Endothelial cell of umbilical vein (primary cell): ENCODE results near the gene C9. TPM values are rescaled to one million over a fixed set of nuclear protein-coding genes. Genes with fewer than 3 reads are reported as not detected.

ENCODE experiments used
- BruUV-seq: library from RNA; stranded (reverse); fragments of 400-500 nt; replicated peaks from 2 replicates; lab custom pipeline; 2021; lab: Mats Ljungman, UMichigan
- CTCF ChIA-PET: fragments of 300-600, 350-600 bp; sonication (Branson Sonifier 250); formaldehyde crosslinking; loops from one replicate; lab custom pipeline; 2021; ENCODE audit warnings: antibody characterized with exemption, inconsistent platforms; lab: Charles Lee
- POLR2A ChIA-PET: fragments of 300-600, 350-600 bp; sonication (Branson Sonifier 250); formaldehyde crosslinking; loops from one replicate; lab custom pipeline; 2021; ENCODE audit warnings: antibody characterized with exemption, inconsistent platforms; lab: Charles Lee
- DNase-seq: peaks from one replicate; pipeline ENCODE4 v3.0.0-alpha.2; 2011; ENCODE audit warnings: low read depth, low spot score
- FAIRE-seq: peaks from 2 replicates; lab custom pipeline; 2011; peaks lifted over from hg19 to GRCh38; lab: Jason Lieb, UNC
- H2AFZ ChIP-seq: 2 replicates; pipeline ENCODE4 v1.6.0; 2012; ENCODE audit warnings: low read depth, low read length, control low read depth, inconsistent platforms
- H3K27ac ChIP-seq: 2 replicates; pipeline ENCODE4 v1.5.1; 2011; ENCODE audit warnings: low read depth, mild to moderate bottlenecking, control low read depth, low read length, moderate library complexity; ENCODE audit not compliant: insufficient read depth
- H3K27me3 ChIP-seq, 2 experiments: 2 replicates each; pipeline versions ENCODE4 v1.6.0 to v1.6.1; 2011; ENCODE audit warnings: low read length in 2 of 2, mixed read lengths in 1 of 2; ENCODE audit not compliant: control insufficient read depth in 2 of 2, insufficient read depth in 2 of 2
- H3K36me3 ChIP-seq, 2 experiments: 2 replicates in 1 of 2; 3 replicates in 1 of 2; pipeline ENCODE4 v1.5.1; 2011; ENCODE audit warnings: low read length in 2 of 2, mild to moderate bottlenecking in 1 of 2, moderate library complexity in 1 of 2; ENCODE audit not compliant: control insufficient read depth in 2 of 2, insufficient read depth in 2 of 2; ENCODE audit errors: extremely low read depth in 1 of 2
- H3K4me1 ChIP-seq: 3 replicates; pipeline ENCODE4 v1.5.1; 2011; ENCODE audit warnings: mild to moderate bottlenecking, low read length; ENCODE audit not compliant: control insufficient read depth, insufficient read depth; ENCODE audit errors: extremely low read depth
- H3K4me2 ChIP-seq: 2 replicates; pipeline ENCODE4 v1.6.1; 2011; ENCODE audit warnings: low read length, control low read depth, mixed read lengths; ENCODE audit not compliant: insufficient read depth
- H3K4me3 ChIP-seq, 3 experiments: fragments of 200-600 bp in 1 of 3; sonication (generic), shearing (Covaris generic) in 1 of 3; replicated peaks in 1 of 3; 2 replicates each; pipeline ENCODE4 v1.5.1; 2011 to 2016; ENCODE audit warnings: control low read depth in 3 of 3, low read length in 3 of 3, mild to moderate bottlenecking in 2 of 3, inconsistent platforms in 1 of 3, low read depth in 1 of 3, moderate library complexity in 1 of 3; ENCODE audit not compliant: insufficient read depth in 1 of 3
- H3K79me2 ChIP-seq: 2 replicates; pipeline ENCODE4 v1.6.0; 2012; ENCODE audit warnings: low read length, inconsistent platforms; ENCODE audit not compliant: control insufficient read depth, insufficient read depth
- H3K9ac ChIP-seq: replicated peaks from 2 replicates; pipeline ENCODE3; 2011; ENCODE audit warnings: low read length, control low read depth; ENCODE audit not compliant: insufficient read depth; ENCODE audit errors: extremely low read depth
- H3K9me1 ChIP-seq: replicated peaks from 3 replicates; pipeline ENCODE4 v1.6.0; 2011; ENCODE audit warnings: mild to moderate bottlenecking, low read length; ENCODE audit not compliant: control insufficient read depth, insufficient read depth; ENCODE audit errors: extremely low read depth
- H3K9me3 ChIP-seq: replicated peaks from 2 replicates; pipeline ENCODE4 v1.5.1; 2012; ENCODE audit warnings: low read length, inconsistent platforms; ENCODE audit not compliant: control insufficient read depth, insufficient read depth
- H4K20me1 ChIP-seq: replicated peaks from 2 replicates; pipeline ENCODE3; 2011; ENCODE audit warnings: mild to moderate bottlenecking, low read length; ENCODE audit not compliant: control insufficient read depth, insufficient read depth; ENCODE audit errors: extremely low read depth
- EZH2 ChIP-seq: IDR thresholded peaks from 2 replicates; pipeline ENCODE4 v1.6.1; 2012; ENCODE audit warnings: borderline replicate concordance, low read depth, mild to moderate bottlenecking, moderate library complexity, low read length, inconsistent platforms; ENCODE audit not compliant: severe bottlenecking
- FOS ChIP-seq: IDR thresholded peaks from 2 replicates; pipeline ENCODE4 v1.6.1; 2011; ENCODE audit warnings: mild to moderate bottlenecking, low read length, moderate library complexity, borderline replicate concordance; ENCODE audit not compliant: insufficient read depth
- GATA2 ChIP-seq: IDR thresholded peaks from 2 replicates; pipeline ENCODE4 v1.7.0; 2011; ENCODE audit warnings: low read depth, mild to moderate bottlenecking, moderate library complexity, mixed read lengths, low read length; ENCODE audit not compliant: insufficient read length, insufficient read depth
- JUN ChIP-seq: IDR thresholded peaks from 2 replicates; pipeline ENCODE4 v1.6.1; 2011; ENCODE audit warnings: borderline replicate concordance, low read depth; ENCODE audit not compliant: insufficient read length, insufficient read depth
- MAX ChIP-seq: IDR thresholded peaks from 2 replicates; pipeline ENCODE4 v1.6.1; 2011; ENCODE audit not compliant: insufficient read depth, insufficient read length
- MYC ChIP-seq: IDR thresholded peaks from one replicate; pipeline ENCODE4 v1.6.1; 2011; ENCODE audit warnings: mild to moderate bottlenecking, low read depth, low read length
- POLR2A ChIP-seq: IDR thresholded peaks from 2 replicates; pipeline ENCODE4 v1.6.1; 2012; ENCODE audit warnings: low read depth, mild to moderate bottlenecking, control low read depth, low read length
- POLR2AphosphoS5 ChIP-seq: IDR thresholded peaks from 2 replicates; pipeline ENCODE4 v1.6.1; 2012; ENCODE audit warnings: low read depth, mild to moderate bottlenecking, control low read depth, low read length, moderate library complexity; ENCODE audit not compliant: insufficient read depth
- dilution Hi-C: fragments of 300-500 bp; cut with MboI; formaldehyde crosslinking; loops from one replicate; pipeline ENCODE4 v1.15.0; 2019; ENCODE audit warnings: low sequenced_read_pairs; ENCODE audit not compliant: extremely low pct_ligation_motif_present
- intact Hi-C: fragments of 100-400 bp; cut with micrococcal nuclease; formaldehyde crosslinking; loops from one replicate; pipeline ENCODE4 v1.10.0; 2022
- polyA plus RNA-seq, 4 experiments: library from polyadenylated mRNA; depleted of rRNA in 3 of 4; stranded (reverse) in 3 of 4; unstranded in 1 of 4; fragments of >200 nt; gene quantifications; 2 replicates each; pipeline versions ENCODE4 v1.2.1 to v1.2.3, GENCODE V29; 2011 to 2012; ENCODE audit warnings: missing spikeins in 1 of 4
- total RNA-seq: library from RNA; stranded (reverse); gene quantifications from 2 replicates; pipeline ENCODE4 v1.2.3, GENCODE V29; 2021
- TF ChIP-seq, protein P1 (sequence below), 2 donors: IDR thresholded peaks; 1 replicate in 1 of 2; 2 replicates in 1 of 2; pipeline ENCODE4 v1.5.1; 2011; ENCODE audit warnings: low read length in 2 of 2, mild to moderate bottlenecking in 2 of 2, moderate library complexity in 2 of 2, control low read depth in 1 of 2, inconsistent platforms in 1 of 2, low read depth in 1 of 2; ENCODE audit not compliant: insufficient read depth in 1 of 2; ENCODE audit errors: extremely low read depth in 1 of 2

Gene C9
- total and polyA plus RNA-seq, 2 donors (not counting 3 experiments of a cell fraction or from before 2014, with no cell fraction given): 0.33 TPM; not detected in 1

DNA sequence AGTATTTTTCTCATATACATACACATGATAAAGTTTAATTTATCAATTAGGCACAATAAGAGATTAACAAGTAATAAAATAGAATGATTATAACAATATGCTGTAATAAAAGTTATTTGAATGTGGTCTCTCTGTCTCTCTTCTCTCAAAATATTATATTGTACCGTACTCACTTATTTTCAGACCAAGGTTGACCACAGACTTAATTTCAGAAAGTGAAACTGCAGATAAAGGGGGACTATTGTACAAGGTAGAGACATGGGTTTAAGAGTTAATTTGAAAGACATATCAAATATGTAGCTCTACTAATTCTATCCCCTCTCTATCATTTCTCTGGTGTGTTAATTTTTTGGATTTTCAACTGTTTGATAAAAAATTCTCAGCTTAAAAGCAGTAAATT lies 20.0 kb upstream of the C9 start:
- no peaks in the 10 kb centered on the region for H4K20me1 ChIP-seq
- H2AFZ ChIP-seq: no peak overlapping the region
- no peaks in the 10 kb centered on the region for H3K79me2 ChIP-seq
- DNase-seq (no peak), FAIRE-seq (no peak)
- H3K9me3 ChIP-seq: no peaks in the 10 kb centered on the region
- ChIA-PET CTCF (interaction anchor here (0.9 to 4.5 kb wide), 4 partner anchors 8 to 189 kb away, joined by 3 to 24 read pairs (median 8); no protein-coding TSS in a partner anchor), POLR2A (no interaction called here)
- peaks cover 45 to 53% of the 10 kb centered on the region in 2 experiments for H3K36me3 ChIP-seq
- no peak overlapping the region for H3K9ac ChIP-seq
- no peaks in the 10 kb centered on the region for H3K9me1 ChIP-seq
- intact Hi-C loops (no loop called here), dilution Hi-C loops (no loop called here)
- TF ChIP-seq JUN: no peak
- no peak for TF ChIP-seq MYC
- TF ChIP-seq EZH2: no peak
- no peak for TF ChIP-seq MAX
- TF ChIP-seq, protein P1, sequence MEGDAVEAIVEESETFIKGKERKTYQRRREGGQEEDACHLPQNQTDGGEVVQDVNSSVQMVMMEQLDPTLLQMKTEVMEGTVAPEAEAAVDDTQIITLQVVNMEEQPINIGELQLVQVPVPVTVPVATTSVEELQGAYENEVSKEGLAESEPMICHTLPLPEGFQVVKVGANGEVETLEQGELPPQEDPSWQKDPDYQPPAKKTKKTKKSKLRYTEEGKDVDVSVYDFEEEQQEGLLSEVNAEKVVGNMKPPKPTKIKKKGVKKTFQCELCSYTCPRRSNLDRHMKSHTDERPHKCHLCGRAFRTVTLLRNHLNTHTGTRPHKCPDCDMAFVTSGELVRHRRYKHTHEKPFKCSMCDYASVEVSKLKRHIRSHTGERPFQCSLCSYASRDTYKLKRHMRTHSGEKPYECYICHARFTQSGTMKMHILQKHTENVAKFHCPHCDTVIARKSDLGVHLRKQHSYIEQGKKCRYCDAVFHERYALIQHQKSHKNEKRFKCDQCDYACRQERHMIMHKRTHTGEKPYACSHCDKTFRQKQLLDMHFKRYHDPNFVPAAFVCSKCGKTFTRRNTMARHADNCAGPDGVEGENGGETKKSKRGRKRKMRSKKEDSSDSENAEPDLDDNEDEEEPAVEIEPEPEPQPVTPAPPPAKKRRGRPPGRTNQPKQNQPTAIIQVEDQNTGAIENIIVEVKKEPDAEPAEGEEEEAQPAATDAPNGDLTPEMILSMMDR (IDR thresholded peaks at IDR 0.05; ENCODE audit: extremely low read depth in 1 of 2, insufficient read depth in 1 of 2, low read depth in 1 of 2, low read length in 2 of 2): no peak
- no peak for TF ChIP-seq POLR2AphosphoS5
- no peak for TF ChIP-seq FOS
- no peak for TF ChIP-seq POLR2A
- no peak for TF ChIP-seq GATA2
- BruUV-seq: no TSS peak
- H3K27me3 ChIP-seq: no peaks in the 10 kb centered on the region
- H3K27ac ChIP-seq: no peak overlapping the region
- H3K4me3 ChIP-seq: no peak overlapping the region
- H3K4me1 ChIP-seq: no peaks in the 10 kb centered on the region
- no peak overlapping the region for H3K4me2 ChIP-seq
